Measurements from ENCODE around the gene DCLRE1C. TPM values are rescaled to one million over a fixed set of nuclear protein-coding genes. Genes with fewer than 3 reads are reported as not detected.

The DCLRE1C gene
- total and polyA plus RNA-seq, 5 donors from 2014 or later, result 18.5 to 30.5 (median 24.6) TPM

DNA sequence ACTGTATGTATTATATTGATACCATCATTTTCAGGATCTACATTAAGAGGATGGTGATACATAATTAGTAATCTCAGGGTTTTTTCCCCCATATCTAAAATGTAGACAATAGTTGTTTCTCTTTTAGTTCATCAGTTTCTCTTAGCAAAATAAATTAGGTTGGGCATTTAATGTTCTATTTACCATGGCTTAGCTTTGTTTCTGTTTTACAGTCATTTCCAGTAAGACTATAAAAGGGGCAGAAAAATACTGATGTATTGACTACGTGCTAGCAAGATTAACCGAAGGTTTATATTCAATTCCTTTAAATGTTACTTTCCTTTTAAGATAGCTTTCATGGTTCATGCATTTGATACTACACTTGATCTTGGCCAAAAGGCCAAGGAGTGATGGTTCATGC, 49.0 kb downstream of the DCLRE1C start:
- H3K36me3 Mint-ChIP-seq, result peaks cover 24% of the 10 kb centered on the region
- Histone ChIP-seq H3K4me1 (ENCODE audit: control insufficient read depth, insufficient read depth, low read length, poor library complexity, severe bottlenecking) (no peaks in the 10 kb centered on the region), H3K27me3 (ENCODE audit: control insufficient read depth, insufficient read depth, low read length) (no peaks in the 10 kb centered on the region), H3K27ac (ENCODE audit: insufficient read depth, low read length, poor library complexity, severe bottlenecking) (no peak overlapping the region), H3K4me3 (ENCODE audit: low read depth, low read length) (no peak overlapping the region), H3K9me3 (ENCODE audit: control insufficient read depth in 2 of 2, low read length in 2 of 2) (no peaks in the 10 kb centered on the region), H3K36me3 (ENCODE audit: control insufficient read depth, insufficient read depth, low read length) (peaks cover 31% of the 10 kb centered on the region)
- H3K27ac Mint-ChIP-seq, result peak overlapping the region in 2 of 3 donors; percentile 21 to 72
- ATAC-seq (ENCODE audit: low read depth in 2 of 2) (no peak), DNase-seq (no peak)
- H3K9me3 Mint-ChIP-seq, result peaks cover 0 to 5% (median 0%) of the 10 kb centered on the region in 7 donors
- no peaks in the 10 kb centered on the region for H3K27me3 Mint-ChIP-seq
- peaks cover 16 to 24% (median 20%) of the 10 kb centered on the region in 4 donors for H3K4me1 Mint-ChIP-seq
- no peak overlapping the region for H3K4me3 Mint-ChIP-seq

DNA sequence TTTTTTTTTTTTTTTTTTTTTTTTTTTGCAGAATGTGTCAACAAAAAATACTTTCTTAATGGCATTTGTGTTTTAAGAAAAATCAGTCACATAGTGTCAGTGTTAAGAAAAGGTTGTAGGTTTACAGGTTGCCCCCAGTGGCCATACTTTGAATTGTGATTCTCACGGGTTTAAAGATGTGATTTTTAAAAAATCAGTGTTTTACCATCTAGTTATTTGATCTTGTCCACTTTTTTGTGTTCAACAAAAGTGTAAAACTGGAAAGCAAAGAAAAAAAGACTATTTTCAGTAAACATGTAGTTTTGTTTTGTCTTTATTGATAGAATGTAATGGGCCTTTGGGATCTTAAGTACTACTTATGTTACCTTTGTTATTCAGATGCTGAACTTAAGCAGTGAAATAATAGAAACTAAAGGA, 49.6 kb downstream of the DCLRE1C start:
- no peaks in the 10 kb centered on the region for H3K27me3 ChIP-seq (ENCODE audit: control insufficient read depth, insufficient read depth, low read length)
- no peaks in the 10 kb centered on the region for H3K9me3 ChIP-seq (ENCODE audit: control insufficient read depth in 2 of 2, low read length in 2 of 2)
- peaks cover 23% of the 10 kb centered on the region for H3K36me3 Mint-ChIP-seq
- H3K36me3 ChIP-seq (ENCODE audit: control insufficient read depth, insufficient read depth, low read length), result peaks cover 26% of the 10 kb centered on the region
- peaks cover 16 to 24% (median 19%) of the 10 kb centered on the region in 4 donors for H3K4me1 Mint-ChIP-seq
- no peaks in the 10 kb centered on the region for H3K27me3 Mint-ChIP-seq
- ATAC-seq (ENCODE audit: low read depth in 2 of 2) (peak; percentile 66 to 72), DNase-seq (peak in 2 of 3 donors; percentile 57 to 61)
- H3K4me3 Mint-ChIP-seq, result peak overlapping the region in 1 of 4 donors; percentile 61
- no peak overlapping the region for H3K4me3 ChIP-seq (ENCODE audit: low read depth, low read length)
- no peaks in the 10 kb centered on the region for H3K4me1 ChIP-seq (ENCODE audit: control insufficient read depth, insufficient read depth, low read length, poor library complexity, severe bottlenecking)
- no peak overlapping the region for H3K27ac ChIP-seq (ENCODE audit: insufficient read depth, low read length, poor library complexity, severe bottlenecking)
- H3K9me3 Mint-ChIP-seq, result peaks cover 0 to 5% (median 0%) of the 10 kb centered on the region in 7 donors
- peak overlapping the region in 1 of 3 donors; percentile 38 for H3K27ac Mint-ChIP-seq

DNA sequence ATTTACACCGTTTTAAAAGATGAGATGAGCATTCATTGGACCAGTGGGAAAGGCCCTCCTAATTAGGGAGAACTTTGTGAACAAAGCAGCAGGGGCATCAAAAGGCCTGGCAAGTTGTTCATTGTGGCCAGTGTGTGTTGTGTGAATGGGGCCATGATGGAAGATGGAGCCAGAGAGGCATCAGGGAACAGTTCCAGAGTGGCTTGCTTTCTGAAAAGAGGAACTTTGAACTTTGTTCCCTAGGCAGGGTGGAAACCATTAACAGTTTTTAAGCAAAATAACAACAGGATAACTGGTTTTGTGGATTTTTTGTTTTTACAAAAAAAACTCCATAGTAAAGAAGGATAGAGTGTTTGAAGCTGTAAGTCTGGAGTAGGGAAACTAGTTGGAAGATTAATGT, 62.7 kb downstream of the DCLRE1C start:
- ATAC-seq (ENCODE audit: low read depth in 2 of 2) (no peak), DNase-seq (no peak)
- Histone ChIP-seq H3K9me3 (ENCODE audit: control insufficient read depth in 2 of 2, low read length in 2 of 2) (no peaks in the 10 kb centered on the region), H3K4me1 (ENCODE audit: control insufficient read depth, insufficient read depth, low read length, poor library complexity, severe bottlenecking) (no peaks in the 10 kb centered on the region), H3K36me3 (ENCODE audit: control insufficient read depth, insufficient read depth, low read length) (no peaks in the 10 kb centered on the region), H3K27me3 (ENCODE audit: control insufficient read depth, insufficient read depth, low read length) (no peaks in the 10 kb centered on the region), H3K4me3 (ENCODE audit: low read depth, low read length) (no peak overlapping the region), H3K27ac (ENCODE audit: insufficient read depth, low read length, poor library complexity, severe bottlenecking) (no peak overlapping the region)
- Mint-ChIP-seq H3K36me3 (peaks cover 4% of the 10 kb centered on the region), H3K4me3 (no peak overlapping the region), H3K27ac (peak overlapping the region in 1 of 3 donors; percentile 28), H3K27me3 (no peaks in the 10 kb centered on the region), H3K9me3 (no peaks in the 10 kb centered on the region), H3K4me1 (peaks cover 6 to 16% (median 9%) of the 10 kb centered on the region in 4 donors)

DNA sequence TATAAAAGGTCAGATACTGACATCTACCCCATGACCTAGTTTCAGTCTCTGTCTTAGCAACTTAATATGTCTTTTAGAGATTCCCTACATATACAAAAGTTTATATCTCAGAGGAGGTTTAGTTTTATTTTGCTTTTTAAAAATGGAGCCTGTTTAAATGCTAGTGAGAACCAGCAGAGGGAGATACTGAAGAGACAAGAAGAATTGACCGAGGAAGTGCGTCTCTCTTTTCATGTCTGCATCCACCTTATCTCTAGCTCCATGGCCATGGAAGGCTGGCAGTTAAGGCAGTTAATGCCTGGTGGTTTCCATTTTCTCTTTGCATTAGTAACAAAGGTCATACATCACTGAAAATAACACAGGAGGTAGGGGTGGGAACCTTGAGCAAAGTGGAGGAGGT, 64.6 kb downstream of the DCLRE1C start:
- ATAC-seq (ENCODE audit: low read depth in 2 of 2) (peak in 1 of 2 donors; percentile 52), DNase-seq (peak in 2 of 3 donors; percentile 33 to 63)
- Mint-ChIP-seq H3K4me1 (peaks cover 6 to 16% (median 9%) of the 10 kb centered on the region in 4 donors), H3K27ac (peak overlapping the region in 2 of 3 donors; percentile 24 to 70), H3K36me3 (peaks cover 4% of the 10 kb centered on the region), H3K9me3 (no peaks in the 10 kb centered on the region), H3K4me3 (peak overlapping the region in 1 of 4 donors; percentile 7), H3K27me3 (no peaks in the 10 kb centered on the region)
- Histone ChIP-seq H3K27ac (ENCODE audit: insufficient read depth, low read length, poor library complexity, severe bottlenecking) (no peak overlapping the region), H3K4me3 (ENCODE audit: low read depth, low read length) (peak overlapping the region; percentile 52), H3K27me3 (ENCODE audit: control insufficient read depth, insufficient read depth, low read length) (no peaks in the 10 kb centered on the region), H3K9me3 (ENCODE audit: control insufficient read depth in 2 of 2, low read length in 2 of 2) (no peaks in the 10 kb centered on the region), H3K4me1 (ENCODE audit: control insufficient read depth, insufficient read depth, low read length, poor library complexity, severe bottlenecking) (no peaks in the 10 kb centered on the region), H3K36me3 (ENCODE audit: control insufficient read depth, insufficient read depth, low read length) (no peaks in the 10 kb centered on the region)

DNA sequence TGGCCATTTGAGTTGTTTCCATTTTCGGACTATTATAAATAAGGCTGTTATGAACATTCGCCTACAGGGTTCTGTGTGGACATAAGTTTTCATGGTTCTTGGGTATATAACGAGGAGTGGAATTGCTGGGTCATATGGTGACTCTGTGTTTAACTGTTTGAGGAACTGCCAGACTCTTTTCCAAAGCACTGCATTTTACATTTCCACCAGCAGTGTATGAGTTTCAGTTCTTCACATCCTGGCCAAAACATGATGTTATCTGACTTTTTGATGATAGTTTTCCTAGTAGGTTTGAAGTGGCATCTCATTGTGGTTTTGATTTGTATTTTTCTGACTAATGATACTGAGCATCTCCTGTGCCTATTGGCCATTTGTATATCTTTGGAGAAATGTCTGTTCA, 69.8 kb downstream of the DCLRE1C start:
- DNase-seq (peak in 1 of 3 donors; percentile 25), ATAC-seq (ENCODE audit: low read depth in 2 of 2) (no peak)
- Mint-ChIP-seq H3K36me3 (peaks cover 3% of the 10 kb centered on the region), H3K27ac (no peak overlapping the region), H3K4me3 (peak overlapping the region in 1 of 4 donors; percentile 26), H3K27me3 (no peaks in the 10 kb centered on the region), H3K4me1 (peaks cover 5 to 24% (median 16%) of the 10 kb centered on the region in 4 donors), H3K9me3 (peaks cover 0 to 2% (median 0%) of the 10 kb centered on the region in 7 donors)
- no peak overlapping the region for H3K27ac ChIP-seq (ENCODE audit: insufficient read depth, low read length, poor library complexity, severe bottlenecking)
- no peaks in the 10 kb centered on the region for H3K9me3 ChIP-seq (ENCODE audit: control insufficient read depth in 2 of 2, low read length in 2 of 2)
- peaks cover 11% of the 10 kb centered on the region for H3K4me1 ChIP-seq (ENCODE audit: control insufficient read depth, insufficient read depth, low read length, poor library complexity, severe bottlenecking)
- H3K4me3 ChIP-seq (ENCODE audit: low read depth, low read length), result no peak overlapping the region
- H3K36me3 ChIP-seq (ENCODE audit: control insufficient read depth, insufficient read depth, low read length), result no peaks in the 10 kb centered on the region
- no peaks in the 10 kb centered on the region for H3K27me3 ChIP-seq (ENCODE audit: control insufficient read depth, insufficient read depth, low read length)

DNA sequence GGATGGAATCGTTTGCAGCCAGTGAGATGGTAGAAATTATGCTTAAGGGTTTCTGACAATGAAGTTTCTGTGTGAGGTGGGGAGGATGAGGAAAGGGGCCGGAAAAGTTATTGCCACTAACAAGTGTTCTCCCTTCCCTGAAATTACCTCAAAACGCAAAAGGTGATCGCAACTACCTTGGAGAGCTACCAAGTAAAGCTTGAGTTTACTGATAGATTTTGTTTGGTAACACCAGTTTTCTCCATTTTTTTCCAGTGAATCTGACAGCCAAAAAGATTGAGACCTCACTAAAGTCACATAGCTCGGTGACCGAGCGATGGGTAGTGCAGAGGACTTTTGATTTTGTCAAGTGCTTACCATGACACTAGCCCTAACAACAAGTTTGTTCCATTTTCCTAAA, 73.7 kb downstream of the DCLRE1C start:
- ATAC-seq (ENCODE audit: low read depth in 2 of 2), result no peak
- Histone ChIP-seq H3K36me3 (ENCODE audit: control insufficient read depth, insufficient read depth, low read length) (no peaks in the 10 kb centered on the region), H3K27ac (ENCODE audit: insufficient read depth, low read length, poor library complexity, severe bottlenecking) (no peak overlapping the region), H3K27me3 (ENCODE audit: control insufficient read depth, insufficient read depth, low read length) (no peaks in the 10 kb centered on the region), H3K9me3 (ENCODE audit: control insufficient read depth in 2 of 2, low read length in 2 of 2) (no peaks in the 10 kb centered on the region), H3K4me1 (ENCODE audit: control insufficient read depth, insufficient read depth, low read length, poor library complexity, severe bottlenecking) (peaks cover 28% of the 10 kb centered on the region), H3K4me3 (ENCODE audit: low read depth, low read length) (peak overlapping the region; percentile 83)
- peaks cover 0 to 2% (median 0%) of the 10 kb centered on the region in 7 donors for H3K9me3 Mint-ChIP-seq
- H3K4me3 Mint-ChIP-seq, result peak overlapping the region; percentile 87 to 93 (median 92)
- peak overlapping the region in 2 of 3 donors; percentile 85 to 91 for H3K27ac Mint-ChIP-seq
- no peaks in the 10 kb centered on the region for H3K27me3 Mint-ChIP-seq
- H3K4me1 Mint-ChIP-seq, result peaks cover 9 to 45% (median 30%) of the 10 kb centered on the region in 4 donors
- H3K36me3 Mint-ChIP-seq, result peaks cover 3% of the 10 kb centered on the region
- no peak for DNase-seq

DNA sequence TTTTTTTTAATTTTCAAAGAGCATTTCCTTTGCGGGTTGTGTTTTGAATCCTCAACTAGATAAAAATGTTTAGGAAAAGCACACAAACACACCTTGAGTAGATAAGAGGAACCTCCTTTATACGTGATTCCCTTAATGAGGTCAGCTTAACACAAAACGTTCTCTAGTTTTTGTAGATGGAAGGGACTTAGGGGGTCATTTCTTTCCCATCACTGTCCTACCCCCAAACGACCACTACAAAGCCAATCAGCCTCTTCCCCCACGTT, 74.0 kb downstream of the DCLRE1C start:
- H3K36me3 ChIP-seq (ENCODE audit: control insufficient read depth, insufficient read depth, low read length), result no peaks in the 10 kb centered on the region
- peak overlapping the region; percentile 83 for H3K4me3 ChIP-seq (ENCODE audit: low read depth, low read length)
- no peak overlapping the region for H3K27ac ChIP-seq (ENCODE audit: insufficient read depth, low read length, poor library complexity, severe bottlenecking)
- ATAC-seq (ENCODE audit: low read depth in 2 of 2) (no peak), DNase-seq (peak in 1 of 3 donors; percentile 13)
- peaks cover 0 to 2% (median 0%) of the 10 kb centered on the region in 7 donors for H3K9me3 Mint-ChIP-seq
- no peaks in the 10 kb centered on the region for H3K27me3 ChIP-seq (ENCODE audit: control insufficient read depth, insufficient read depth, low read length)
- H3K36me3 Mint-ChIP-seq, result peaks cover 3% of the 10 kb centered on the region
- peak overlapping the region; percentile 87 to 93 (median 92) for H3K4me3 Mint-ChIP-seq
- no peaks in the 10 kb centered on the region for H3K27me3 Mint-ChIP-seq
- H3K4me1 ChIP-seq (ENCODE audit: control insufficient read depth, insufficient read depth, low read length, poor library complexity, severe bottlenecking), result peaks cover 28% of the 10 kb centered on the region
- H3K4me1 Mint-ChIP-seq, result peaks cover 9 to 45% (median 30%) of the 10 kb centered on the region in 4 donors
- H3K27ac Mint-ChIP-seq, result peak overlapping the region in 2 of 3 donors; percentile 85 to 91
- no peaks in the 10 kb centered on the region for H3K9me3 ChIP-seq (ENCODE audit: control insufficient read depth in 2 of 2, low read length in 2 of 2)
